ENCODE data around the gene SMARCC1.

The SMARCC1 gene

DNA sequence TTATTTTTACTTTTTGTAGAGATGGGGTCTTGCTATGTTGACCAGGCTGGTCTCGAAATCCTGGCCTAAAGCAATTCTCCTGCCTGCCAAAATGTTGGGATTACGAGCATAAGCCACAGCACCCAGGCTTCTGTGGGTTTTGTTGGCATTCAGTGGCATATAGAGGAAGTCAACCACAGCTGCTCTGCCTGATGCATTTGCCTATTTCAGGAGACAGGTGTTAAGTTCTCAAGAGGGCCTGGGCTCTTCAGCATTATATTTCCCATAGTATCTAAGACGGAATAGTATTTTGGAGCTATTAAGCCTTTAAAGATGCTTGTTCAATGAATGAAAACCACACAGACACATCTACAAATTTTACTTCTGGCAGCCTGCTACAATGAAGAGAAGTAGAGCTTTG lies 129.6 kb downstream of the SMARCC1 start:
- no peak overlapping the region for H3K4me3 ChIP-seq (ENCODE audit: low read depth, low read length)
- no peak for DNase-seq (ENCODE audit: low read depth)
- TF ChIP-seq, protein P1, sequence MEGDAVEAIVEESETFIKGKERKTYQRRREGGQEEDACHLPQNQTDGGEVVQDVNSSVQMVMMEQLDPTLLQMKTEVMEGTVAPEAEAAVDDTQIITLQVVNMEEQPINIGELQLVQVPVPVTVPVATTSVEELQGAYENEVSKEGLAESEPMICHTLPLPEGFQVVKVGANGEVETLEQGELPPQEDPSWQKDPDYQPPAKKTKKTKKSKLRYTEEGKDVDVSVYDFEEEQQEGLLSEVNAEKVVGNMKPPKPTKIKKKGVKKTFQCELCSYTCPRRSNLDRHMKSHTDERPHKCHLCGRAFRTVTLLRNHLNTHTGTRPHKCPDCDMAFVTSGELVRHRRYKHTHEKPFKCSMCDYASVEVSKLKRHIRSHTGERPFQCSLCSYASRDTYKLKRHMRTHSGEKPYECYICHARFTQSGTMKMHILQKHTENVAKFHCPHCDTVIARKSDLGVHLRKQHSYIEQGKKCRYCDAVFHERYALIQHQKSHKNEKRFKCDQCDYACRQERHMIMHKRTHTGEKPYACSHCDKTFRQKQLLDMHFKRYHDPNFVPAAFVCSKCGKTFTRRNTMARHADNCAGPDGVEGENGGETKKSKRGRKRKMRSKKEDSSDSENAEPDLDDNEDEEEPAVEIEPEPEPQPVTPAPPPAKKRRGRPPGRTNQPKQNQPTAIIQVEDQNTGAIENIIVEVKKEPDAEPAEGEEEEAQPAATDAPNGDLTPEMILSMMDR (conservative IDR thresholded peaks at IDR 0.05; ENCODE audit: low read depth, low read length), result no peak

DNA sequence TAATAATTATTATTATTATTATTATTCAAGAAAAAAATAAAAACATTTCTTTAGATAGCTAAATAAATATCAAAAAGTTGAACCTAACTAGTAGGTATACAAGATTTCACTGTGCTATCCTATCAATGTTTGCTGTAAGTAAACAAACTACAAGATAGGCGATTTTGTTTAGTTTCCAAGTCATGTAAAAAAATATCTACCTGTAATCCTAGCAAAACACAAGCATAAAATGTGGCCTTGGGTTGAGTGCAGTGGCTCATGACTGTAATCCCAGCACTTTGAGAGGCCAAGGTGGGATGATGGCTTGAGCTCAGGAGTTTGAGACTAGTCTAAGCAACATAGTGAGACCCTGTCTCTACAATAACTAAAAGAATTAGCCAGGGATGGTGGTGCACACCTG lies 131.4 kb downstream of the SMARCC1 start:
- no peak for DNase-seq (ENCODE audit: low read depth)
- H3K4me3 ChIP-seq (ENCODE audit: low read depth, low read length), result no peak overlapping the region
- TF ChIP-seq, protein P1 (conservative IDR thresholded peaks at IDR 0.05; ENCODE audit: low read depth, low read length), result no peak

- TF ChIP-seq, protein P1 (conservative IDR thresholded peaks at IDR 0.05; ENCODE audit: low read depth, low read length), result no peak
- no peak for DNase-seq (ENCODE audit: low read depth)
- no peak overlapping the region for H3K4me3 ChIP-seq (ENCODE audit: low read depth, low read length)
Measured at GRCh38 chr3:47647550-47647949, 134.1 kb downstream of the SMARCC1 start.

DNA sequence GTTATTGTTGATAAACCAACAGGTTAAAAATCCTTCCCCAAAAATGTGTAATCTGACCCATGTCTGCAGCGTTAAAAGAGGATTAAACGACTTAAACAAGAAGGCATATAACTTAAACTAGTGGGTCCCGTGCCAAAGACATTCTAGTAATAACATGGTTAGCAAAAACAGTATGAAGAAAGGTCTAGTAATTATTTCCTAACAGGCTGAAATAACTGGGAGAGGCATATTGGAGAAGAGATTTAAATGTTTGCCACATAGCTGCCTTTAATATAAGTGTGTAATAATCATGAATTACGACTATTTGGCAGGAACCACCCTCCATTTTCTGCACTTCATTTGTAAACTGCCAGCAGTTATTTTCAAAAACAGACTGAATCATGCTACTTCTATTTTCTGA lies 135.3 kb downstream of the SMARCC1 start:
- peak; percentile 12 for DNase-seq (ENCODE audit: low read depth)
- TF ChIP-seq, protein P1 (conservative IDR thresholded peaks at IDR 0.05; ENCODE audit: low read depth, low read length), result no peak
- H3K4me3 ChIP-seq (ENCODE audit: low read depth, low read length), result no peak overlapping the region

DNA sequence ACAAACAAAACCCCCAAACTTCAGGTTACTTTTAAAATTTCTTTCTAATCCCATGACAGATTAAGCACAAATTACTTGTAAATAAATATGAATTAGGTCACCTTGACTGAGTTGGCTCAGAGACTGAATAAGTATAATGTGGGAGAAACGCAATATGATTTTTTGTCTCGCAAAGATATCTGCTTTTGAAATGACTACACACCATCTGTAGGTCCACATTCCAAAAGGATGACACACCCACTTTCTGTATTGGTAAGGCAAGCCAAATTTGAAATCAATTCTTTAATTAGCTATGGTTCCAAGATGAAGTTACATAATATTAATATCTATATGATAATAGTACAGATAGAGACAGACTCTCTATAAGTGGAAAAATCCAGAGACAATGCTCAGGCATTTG lies 136.1 kb downstream of the SMARCC1 start:
- DNase-seq (ENCODE audit: low read depth), result peak; percentile 38
- TF ChIP-seq, protein P1 (conservative IDR thresholded peaks at IDR 0.05; ENCODE audit: low read depth, low read length), result no peak
- no peak overlapping the region for H3K4me3 ChIP-seq (ENCODE audit: low read depth, low read length)

DNA sequence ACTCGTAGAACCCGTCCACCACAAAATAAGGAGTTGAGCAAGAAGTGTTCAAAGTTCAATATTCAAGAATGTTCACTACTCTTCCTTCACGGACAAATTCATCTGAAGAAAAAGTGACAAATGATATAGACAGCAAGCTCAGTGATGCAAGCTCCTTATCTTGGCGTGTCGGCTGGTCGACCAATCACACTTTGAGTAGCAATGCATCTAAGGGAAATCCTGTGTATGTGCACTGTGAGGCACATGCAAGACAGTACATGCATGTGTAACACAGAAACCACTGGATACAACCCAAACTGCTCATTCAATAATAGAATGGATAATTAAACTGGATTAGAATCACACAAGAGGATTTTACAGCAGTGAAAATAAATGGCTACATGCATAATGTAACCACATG lies 138.6 kb downstream of the SMARCC1 start:
- TF ChIP-seq, protein P1 (conservative IDR thresholded peaks at IDR 0.05; ENCODE audit: low read depth, low read length), result no peak
- no peak overlapping the region for H3K4me3 ChIP-seq (ENCODE audit: low read depth, low read length)
- no peak for DNase-seq (ENCODE audit: low read depth)

GRCh38 chr3:47641739-47642138 lies 140.0 kb downstream of the SMARCC1 start:
- TF ChIP-seq, protein P1 (conservative IDR thresholded peaks at IDR 0.05; ENCODE audit: low read depth, low read length), result no peak
- H3K4me3 ChIP-seq (ENCODE audit: low read depth, low read length), result no peak overlapping the region
- DNase-seq (ENCODE audit: low read depth), result no peak

All from choroid plexus epithelial cell (primary cell).